GM13977 (cell line): ENCODE measurements around the gene NGLY1.

Experiments used
- DNase-seq: peaks from one replicate; pipeline ENCODE4 v3.0.0; 2012; ENCODE audit warnings: low spot score
- in situ Hi-C: fragments of 300-500 bp; cut with MboI; formaldehyde crosslinking; loops from one replicate; pipeline ENCODE4 v1.12.0; 2022; ENCODE audit warnings: low sequenced_read_pairs, low pct_unique_long_range_greater_than_20kb, mixed read lengths, inconsistent platforms; ENCODE audit not compliant: unreplicated experiment
- TF ChIP-seq, protein P1 (sequence below): IDR thresholded peaks from 2 replicates; pipeline ENCODE4 v1.5.1; 2012; ENCODE audit warnings: mild to moderate bottlenecking, control low read depth; ENCODE audit not compliant: insufficient read depth; ENCODE audit errors: extremely low read depth, missing control alignments

NGLY1 gene

DNA sequence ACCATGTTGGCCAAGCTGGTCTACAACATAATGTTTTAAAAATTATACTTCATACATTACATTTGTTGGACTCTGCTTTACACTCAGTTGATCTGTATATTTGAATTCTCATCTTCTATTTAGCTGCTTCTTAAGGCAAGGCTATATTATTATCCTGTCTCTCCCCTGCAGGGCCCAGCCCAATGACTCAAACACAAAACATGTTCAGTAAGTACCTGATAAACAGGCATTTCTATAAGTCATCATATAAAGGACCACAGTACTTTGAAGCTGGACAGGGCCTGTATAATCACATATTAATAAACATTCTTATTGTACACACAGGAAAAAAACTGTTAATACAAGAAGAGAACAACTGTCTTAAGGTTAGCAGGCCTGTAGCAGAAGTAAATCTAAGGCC, 36.2 kb downstream of the NGLY1 start:
- in situ Hi-C loops: no loop called here
- no peak for DNase-seq
- TF ChIP-seq, protein P1, sequence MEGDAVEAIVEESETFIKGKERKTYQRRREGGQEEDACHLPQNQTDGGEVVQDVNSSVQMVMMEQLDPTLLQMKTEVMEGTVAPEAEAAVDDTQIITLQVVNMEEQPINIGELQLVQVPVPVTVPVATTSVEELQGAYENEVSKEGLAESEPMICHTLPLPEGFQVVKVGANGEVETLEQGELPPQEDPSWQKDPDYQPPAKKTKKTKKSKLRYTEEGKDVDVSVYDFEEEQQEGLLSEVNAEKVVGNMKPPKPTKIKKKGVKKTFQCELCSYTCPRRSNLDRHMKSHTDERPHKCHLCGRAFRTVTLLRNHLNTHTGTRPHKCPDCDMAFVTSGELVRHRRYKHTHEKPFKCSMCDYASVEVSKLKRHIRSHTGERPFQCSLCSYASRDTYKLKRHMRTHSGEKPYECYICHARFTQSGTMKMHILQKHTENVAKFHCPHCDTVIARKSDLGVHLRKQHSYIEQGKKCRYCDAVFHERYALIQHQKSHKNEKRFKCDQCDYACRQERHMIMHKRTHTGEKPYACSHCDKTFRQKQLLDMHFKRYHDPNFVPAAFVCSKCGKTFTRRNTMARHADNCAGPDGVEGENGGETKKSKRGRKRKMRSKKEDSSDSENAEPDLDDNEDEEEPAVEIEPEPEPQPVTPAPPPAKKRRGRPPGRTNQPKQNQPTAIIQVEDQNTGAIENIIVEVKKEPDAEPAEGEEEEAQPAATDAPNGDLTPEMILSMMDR: no peak

DNA sequence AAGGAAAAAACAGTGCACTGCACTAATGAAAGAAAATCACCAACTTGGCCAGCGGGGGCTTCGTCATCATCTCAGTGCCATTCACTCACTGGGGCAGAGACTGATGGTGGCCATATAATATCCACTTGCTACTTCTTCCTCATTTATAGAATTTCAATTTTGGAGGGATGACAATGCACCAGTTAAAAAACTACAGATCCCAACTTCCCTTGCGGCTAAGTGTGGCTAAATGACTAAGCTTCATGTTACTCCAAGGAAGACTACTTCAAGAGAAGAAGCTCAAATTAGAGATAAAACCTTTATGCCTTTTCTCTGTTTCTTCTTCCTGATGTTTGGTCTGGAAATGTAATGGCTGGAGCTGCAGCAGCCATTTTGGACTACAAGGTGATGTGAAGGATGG, 38.8 kb downstream of the NGLY1 start:
- TF ChIP-seq, protein P1: no peak
- in situ Hi-C loops: no loop called here
- DNase-seq: no peak

DNA sequence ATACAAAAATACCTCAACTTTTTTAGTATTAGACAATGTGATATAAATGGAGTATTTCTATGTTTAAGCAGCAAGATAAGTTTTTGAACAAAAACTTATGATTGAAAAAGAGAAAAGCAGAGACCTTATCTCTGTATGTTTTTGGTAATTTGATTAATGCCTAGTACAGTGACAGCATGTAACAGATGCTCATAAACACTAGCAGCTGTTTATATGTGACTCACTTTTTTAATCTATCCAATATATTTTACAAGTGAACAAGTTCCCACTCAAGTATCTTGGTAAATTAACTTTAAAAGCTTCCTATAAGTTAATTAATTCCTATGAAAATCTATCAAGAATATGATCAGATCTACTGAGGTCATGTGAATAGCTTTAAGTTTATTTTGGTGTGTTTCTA, 55.1 kb downstream of the NGLY1 start:
- in situ Hi-C loops: no loop called here
- no peak for DNase-seq
- TF ChIP-seq, protein P1: no peak

DNA sequence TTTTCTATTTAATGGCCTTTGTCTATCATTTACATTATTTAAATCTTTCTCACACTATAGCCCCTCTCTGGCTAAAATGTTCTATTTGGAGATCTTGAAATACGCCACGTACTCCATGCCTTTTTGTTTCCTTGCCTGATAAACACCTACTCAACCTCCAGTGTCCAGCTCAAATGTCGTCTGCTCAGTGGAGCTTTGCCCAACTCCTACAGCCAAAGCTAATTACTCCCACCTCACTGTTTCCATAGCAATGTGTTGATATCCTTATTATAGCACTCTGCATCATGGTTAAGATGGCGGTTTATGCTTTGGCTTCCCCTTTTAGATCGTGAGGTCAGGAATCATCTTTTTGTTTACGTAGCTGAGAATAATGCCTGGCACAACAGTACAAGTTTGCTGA, 55.9 kb downstream of the NGLY1 start:
- no peak for DNase-seq
- in situ Hi-C loops: no loop called here
- TF ChIP-seq, protein P1: no peak

DNA sequence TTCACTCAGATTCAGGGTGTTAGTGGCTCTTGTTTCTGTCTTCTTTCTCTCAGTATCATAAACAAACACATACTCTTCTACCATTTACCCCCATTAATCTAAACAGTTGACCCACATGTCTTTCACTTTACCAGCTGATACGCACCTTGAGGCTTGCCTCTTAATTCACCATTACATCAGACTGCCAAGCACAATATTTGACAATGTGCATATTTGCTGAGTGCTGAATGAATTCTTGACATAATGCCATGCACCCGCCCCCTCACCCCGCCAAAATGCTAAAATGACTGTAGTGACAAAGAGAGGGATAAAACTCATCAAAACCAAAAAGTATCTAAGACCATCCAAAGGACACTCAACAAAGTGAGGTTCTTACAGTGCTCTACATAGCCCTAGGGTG, 57.4 kb downstream of the NGLY1 start:
- in situ Hi-C loops: no loop called here
- no peak for DNase-seq
- TF ChIP-seq, protein P1: no peak

DNA sequence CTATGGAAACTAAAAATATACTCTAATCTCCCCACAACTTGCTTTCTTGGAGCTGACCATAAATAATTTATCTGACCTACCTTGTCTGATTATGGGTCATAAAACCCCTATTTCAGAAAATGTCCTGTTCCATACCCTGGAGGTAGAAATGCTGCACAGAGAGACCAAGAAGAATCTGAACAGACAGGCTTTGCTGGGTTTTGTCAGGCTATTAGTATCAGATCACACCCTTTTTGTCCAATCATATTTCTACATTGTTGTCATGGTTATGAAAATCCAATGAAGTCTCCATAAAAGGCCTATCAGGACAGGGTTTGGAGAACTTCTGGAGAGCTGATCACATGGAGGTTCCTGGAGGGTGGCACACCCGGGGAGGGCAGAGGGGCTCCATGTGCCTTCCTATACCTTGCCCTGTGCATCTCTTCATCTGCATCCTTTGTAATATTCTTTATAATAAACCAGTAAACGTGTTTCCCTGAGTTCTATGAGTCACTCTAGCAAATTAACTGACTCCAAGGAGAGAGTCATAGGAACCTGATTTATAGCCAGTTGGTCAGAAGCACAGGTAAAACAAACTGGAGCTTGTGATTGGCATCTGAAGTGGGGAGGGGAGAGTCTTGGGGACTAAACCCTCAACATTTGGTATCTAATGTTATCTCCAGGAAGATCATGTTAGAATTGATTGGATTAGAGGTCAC, 58.1 kb downstream of the NGLY1 start:
- TF ChIP-seq, protein P1: no peak
- no peak for DNase-seq
- in situ Hi-C loops: no loop called here

DNA sequence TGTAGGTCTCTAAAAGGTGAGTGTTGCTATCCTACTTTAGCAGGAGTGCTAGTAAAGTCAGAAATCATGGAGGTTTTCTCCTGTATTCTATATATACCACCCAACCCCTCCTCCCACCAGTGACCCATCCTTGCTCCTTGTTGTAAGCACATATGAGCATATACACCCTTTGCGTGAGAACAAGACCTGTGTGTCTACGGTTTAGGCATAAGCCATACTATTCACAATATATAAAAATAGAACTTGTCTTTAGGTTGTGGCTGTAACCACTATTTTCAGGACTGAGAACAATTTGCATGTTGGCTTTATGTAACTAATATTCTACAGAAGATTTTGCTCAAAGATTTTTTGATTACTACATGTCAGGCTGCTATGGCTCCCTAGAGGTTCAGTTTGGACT, 59.4 kb downstream of the NGLY1 start:
- TF ChIP-seq, protein P1: no peak
- peak; percentile 16 for DNase-seq
- in situ Hi-C loops: no loop called here
